NT2/D1 (cell line): ENCODE measurements around the gene PMP22.

Source experiments
- YY1 ChIP-seq: IDR thresholded peaks from 2 replicates; pipeline ENCODE4 v1.6.1; 2011; ENCODE audit not compliant: insufficient read length, insufficient read depth
- ZNF274 ChIP-seq: IDR thresholded peaks from 2 replicates; pipeline ENCODE4 v1.6.1; 2011; ENCODE audit warnings: mild to moderate bottlenecking, low read depth, low read length

GRCh38 chr17:15273141-15273793, 8.1 kb upstream of the PMP22 start:
- TF ChIP-seq YY1: no peak
- TF ChIP-seq ZNF274: no peak
